SHP77 (cell line): ENCODE measurements around the gene NUP98.

Source experiments
- DNase-seq, 2 experiments: peaks; one replicate each; lab custom pipeline; 2025; lab: John Stamatoyannopoulos, UW

Gene NUP98

GRCh38 chr11:3735827-3736226, 61.5 kb downstream of the NUP98 start:
- no peak for DNase-seq

- DNase-seq: no peak
These were observed 64.5 kb downstream of the NUP98 start for GRCh38 chr11:3732671-3733436.

DNA sequence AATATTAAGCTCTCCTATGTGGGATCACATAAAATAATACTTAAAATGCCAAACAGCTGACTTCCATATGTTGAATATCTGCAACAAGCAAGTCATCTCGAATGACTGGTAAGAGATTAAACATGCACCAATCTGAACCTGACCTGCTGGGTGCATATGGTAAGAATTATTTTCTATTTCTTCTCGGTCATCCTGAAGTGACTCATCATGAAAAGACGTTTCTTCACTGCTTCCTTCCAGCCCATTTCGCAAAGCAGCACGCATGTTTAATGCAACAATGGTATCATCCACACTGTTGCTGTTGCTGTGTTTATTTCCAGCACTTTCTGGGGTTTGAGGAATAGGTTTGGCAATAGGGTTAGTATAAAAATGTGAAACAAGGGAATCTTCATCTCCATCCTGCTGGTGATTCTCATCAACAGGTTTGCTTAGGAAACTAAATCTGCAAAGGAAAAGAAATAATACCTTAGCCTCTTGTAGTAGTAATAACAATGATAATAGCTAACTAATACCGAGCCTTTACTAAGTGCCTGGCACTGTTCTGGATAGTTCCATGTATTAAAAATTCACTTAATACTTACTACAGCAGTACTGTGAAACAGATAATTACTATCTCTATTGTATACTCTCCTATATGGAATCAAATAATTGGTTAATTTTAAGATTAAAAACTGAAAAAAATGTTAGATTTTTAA, 74.2 kb downstream of the NUP98 start:
- DNase-seq: no peak

GRCh38 chr11:3722100-3722499, 75.3 kb downstream of the NUP98 start:
- DNase-seq: no peak

- no peak for DNase-seq
These were observed 76.4 kb downstream of the NUP98 start for GRCh38 chr11:3720997-3721396.

DNA sequence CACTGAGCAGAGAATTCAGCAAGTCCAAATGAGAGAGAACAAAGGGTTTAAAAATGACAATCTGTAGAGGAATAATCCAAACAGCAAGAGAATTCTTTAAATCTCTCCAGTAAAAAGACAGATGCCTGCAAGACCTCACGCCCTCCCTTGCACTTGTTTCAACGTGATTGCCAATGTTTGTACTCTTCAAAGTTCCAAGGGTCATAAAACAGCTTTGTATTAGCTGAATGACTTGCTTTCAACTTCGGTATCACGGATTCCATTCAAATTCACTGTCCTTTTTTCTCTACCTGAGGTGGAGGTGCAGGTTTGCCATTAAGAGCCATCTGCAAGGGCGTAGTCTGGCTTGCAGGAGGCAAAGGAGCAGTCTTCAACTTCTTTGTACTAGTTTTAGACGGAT, 85.1 kb downstream of the NUP98 start:
- no peak for DNase-seq

GRCh38 chr11:3710485-3711259, 86.7 kb downstream of the NUP98 start:
- DNase-seq: no peak

- no peak for DNase-seq
These were observed 87.4 kb downstream of the NUP98 start for GRCh38 chr11:3709977-3710376.

GRCh38 chr11:3707176-3707575, 90.2 kb downstream of the NUP98 start:
- DNase-seq: no peak

DNA sequence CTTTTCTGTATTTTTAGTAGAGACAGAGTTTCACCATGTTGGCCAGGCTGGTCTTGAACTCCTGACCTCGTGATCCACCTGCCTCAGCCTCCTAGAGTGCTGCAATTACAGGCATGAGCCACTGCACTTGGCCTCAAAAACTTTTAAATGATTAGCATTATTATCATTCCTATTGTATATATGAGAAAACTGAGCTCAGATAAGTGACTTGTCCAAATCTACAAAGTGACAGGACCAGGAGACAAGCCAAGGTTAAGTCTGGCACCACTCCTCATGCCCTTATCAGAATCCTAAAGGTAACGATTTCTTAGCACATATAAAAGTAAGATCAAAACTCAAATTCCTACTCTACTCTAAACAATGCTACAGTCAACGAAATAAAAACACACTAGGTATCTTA, 94.0 kb downstream of the NUP98 start:
- no peak for DNase-seq

DNA sequence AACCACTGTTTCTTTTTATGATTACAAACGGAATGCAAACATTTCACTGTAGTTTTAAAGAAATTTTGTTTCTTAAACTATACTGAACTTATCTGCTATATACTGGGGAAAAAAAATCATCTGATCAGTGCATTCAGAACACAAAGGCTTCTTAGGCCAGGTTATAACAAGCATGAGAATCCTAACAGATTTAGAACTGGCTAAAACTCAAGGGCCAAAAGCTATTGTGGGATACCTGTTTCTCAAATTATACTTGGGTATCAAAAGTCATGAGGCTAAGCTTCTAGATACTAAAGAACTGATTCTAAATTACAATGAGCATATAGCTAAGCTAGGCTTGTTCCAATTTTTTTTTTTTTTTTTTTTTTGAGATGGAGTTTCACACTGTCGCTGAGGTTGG, 96.4 kb downstream of the NUP98 start:
- no peak for DNase-seq

DNA sequence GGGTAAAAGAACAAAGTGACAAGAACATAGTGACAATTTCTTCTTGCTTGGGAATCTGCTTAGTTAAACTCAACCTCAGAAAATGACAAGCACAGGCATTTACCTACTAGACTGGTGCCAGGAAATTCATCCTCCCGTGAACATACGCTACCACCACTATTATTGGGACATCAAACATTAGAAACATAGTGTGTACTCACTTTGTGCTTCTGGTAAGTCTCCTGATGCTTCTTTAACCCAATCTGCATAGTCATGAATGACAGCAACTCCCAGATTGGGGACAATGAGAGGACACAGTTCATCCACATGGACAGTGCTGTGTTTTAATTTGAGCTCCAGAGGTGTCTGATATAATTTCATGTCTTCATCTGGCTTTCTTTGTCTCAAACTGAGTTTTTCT, 96.9 kb downstream of the NUP98 start:
- no peak for DNase-seq

GRCh38 chr11:3686751-3687150, 110.6 kb downstream of the NUP98 start:
- DNase-seq: no peak

GRCh38 chr11:3685923-3686322, 111.4 kb downstream of the NUP98 start:
- DNase-seq: no peak

DNA sequence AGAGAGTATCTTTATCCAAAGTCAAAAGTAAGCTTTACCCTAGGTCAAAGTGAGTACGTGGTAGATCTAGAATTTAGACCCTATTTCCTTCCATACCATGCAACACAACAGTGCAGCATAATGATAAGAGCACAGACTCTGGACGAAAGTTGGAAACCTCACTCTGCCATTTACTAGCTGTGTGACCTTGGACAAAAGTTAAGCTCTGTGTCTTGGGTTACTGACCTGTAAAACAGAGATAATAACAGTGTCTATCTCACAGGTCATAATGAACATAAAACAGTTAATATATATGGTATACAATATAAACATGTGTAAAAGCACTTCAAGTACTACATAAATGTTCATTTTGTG, 112.6 kb downstream of the NUP98 start:
- DNase-seq: no peak

DNA sequence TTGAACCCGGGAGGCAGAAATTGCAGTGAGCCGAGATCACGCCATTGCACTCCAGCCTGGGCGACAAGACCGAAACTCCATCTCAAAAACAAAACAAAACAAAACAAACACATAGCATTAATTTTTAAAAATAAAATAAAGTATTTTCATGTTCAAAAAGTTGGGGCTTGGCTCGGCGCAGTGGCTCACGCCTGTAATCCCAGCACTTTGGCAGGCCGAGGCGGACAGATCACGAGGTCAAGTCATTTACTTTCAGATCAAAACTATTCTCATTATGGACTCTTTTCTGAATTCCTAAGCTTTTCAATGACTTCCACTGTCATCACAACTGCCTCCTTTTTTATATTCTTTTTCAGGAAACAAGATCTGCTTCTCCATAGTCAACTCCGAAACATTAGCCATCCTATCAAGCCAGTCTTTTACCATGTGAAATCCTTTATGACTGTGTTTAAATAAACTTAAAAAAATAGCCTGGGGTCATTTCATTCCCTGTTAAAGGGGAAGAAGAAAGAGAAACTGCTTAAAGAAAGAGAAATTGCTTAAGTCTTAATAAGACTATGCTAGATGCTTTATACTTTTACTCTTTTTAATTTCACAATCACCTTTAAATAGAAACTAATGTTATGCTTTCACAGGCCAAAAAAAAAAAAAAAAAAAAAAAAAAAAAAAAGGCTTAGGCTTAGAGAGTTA, 113.1 kb downstream of the NUP98 start:
- DNase-seq: no peak

DNA sequence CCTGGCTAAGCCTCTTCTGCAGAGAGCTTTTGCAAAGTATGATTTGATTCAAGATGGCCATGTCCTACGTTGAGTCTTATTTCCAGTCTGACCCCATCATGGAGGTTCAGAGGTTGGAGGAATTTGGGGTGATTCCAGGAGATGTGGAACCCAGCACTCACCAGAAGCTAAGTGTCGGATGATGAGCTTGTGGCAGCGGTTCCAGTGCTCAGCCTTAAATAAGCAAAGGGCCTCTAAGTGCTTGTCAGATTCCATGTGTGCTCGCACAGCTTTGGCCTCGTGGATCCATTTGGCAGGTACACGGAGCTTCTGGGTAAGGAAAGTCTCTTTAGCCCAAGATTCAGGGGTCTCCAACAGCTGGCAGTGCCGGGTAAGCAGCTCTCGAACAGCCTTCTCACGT, 114.3 kb downstream of the NUP98 start:
- DNase-seq: no peak

- no peak for DNase-seq
These were observed 118.3 kb downstream of the NUP98 start for GRCh38 chr11:3679077-3679476.

DNA sequence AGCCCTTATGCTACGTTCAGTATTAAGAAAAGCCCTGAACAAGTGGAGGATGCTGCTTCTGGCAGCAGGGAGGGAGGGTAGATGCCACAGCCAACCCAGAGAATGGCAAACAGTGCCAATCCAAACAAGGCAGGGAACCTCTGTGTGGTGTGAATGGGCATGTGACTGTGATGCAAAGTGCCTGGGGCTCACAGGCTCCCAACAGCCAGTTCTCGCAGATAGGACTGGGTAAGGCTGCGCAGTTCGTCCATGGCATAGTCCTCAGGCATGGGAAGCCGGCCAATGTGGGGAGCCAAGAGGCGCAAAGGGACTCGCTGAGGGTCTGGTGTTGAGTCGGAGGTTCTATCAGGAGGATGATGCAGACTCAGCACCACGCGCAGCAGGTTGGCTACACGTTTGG, 121.4 kb downstream of the NUP98 start:
- no peak for DNase-seq

GRCh38 chr11:3674189-3674588, 123.2 kb downstream of the NUP98 start:
- no peak for DNase-seq

DNA sequence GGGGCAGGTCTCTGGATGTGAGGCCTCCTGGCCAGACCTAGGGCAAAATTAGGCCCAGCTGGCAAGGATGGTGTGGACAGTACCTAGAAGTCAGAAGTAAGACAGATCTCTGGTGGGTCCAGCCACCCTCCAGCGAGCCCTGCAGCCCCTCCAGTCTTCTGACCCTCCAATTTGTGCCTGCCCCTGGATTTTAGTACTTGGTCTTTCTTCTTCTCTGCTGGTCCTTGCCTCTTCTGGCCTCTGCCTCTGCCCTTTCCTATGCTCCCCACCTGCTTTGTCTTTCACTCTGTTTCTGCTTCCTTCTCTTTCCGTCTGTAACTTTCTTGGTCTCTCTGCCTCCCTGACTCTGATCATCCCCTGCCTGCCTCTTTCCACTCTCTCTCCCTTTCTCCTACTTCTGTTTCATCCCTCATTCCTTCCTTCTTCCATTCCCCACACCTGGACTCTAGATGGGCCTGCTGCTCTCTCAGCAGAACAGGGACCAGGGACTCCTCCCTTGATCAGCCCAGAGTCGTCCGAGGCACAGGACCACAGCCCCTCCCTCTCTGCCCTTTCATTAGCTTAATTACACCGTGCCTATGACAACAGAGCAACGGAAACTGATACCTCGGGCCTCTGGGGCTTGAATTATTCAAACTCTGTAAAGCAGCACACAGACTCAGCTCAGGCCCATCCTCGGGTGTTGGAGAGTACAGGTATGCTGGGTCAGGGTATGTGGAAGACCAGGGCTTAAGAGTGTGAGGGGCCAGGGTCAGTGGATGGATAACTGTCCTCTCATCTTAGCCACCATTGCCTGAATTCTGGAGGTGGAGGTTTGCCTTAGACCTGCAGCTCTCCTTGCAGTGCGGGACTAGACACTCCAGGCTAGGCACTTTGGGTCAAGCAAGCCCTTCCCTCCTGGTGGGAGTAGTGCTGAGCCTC, 125.8 kb downstream of the NUP98 start, which contains the start of gene CHRNA10:
Gene CHRNA10, minus strand, starts transcription at position 51 of the 921 bp plus-strand sequence. CDS start 72 bp downstream, outside the sequence.
- DNase-seq: no peak
